K562 (cell line): Measurements from ENCODE around the gene LAIR1. TPM values are rescaled to one million over a fixed set of nuclear protein-coding genes. Genes with fewer than 3 reads are reported as not detected.
A peak's percentile ranks its signal among the peaks of the same experiment; 100 is the strongest.

Source experiments
- ATAC-seq: fragments of 200-7000 bp; cut with Tn5 transposase; 3 replicates; pipeline ENCODE4 v1.9.1; 2020; ENCODE audit warnings: moderate library complexity
- BruUV-seq: library from RNA; stranded (reverse); fragments of 400-500 nt; replicated peaks from 2 replicates; lab custom pipeline; 2021; lab: Mats Ljungman, UMichigan
- CTCF ChIA-PET: fragments of 300-600 bp; formaldehyde crosslinking; extraction: SDS; loops from one replicate; lab custom pipeline; 2021; ENCODE audit warnings: low intra/inter-chr PET ratio; lab: Yijun Ruan, JAX
- POLR2A ChIA-PET: fragments of 300-600, 350-650 bp; sonication (Branson Sonifier 250); formaldehyde crosslinking; extraction: SDS; loops from one replicate; lab custom pipeline; 2021; ENCODE audit warnings: antibody characterized with exemption, inconsistent platforms; lab: Yijun Ruan, JAX
- DNase-seq, 4 experiments: peaks; one replicate each; pipeline versions ENCODE4 v3.0.0 to v3.0.0-alpha.2; 2011 to 2018; ENCODE audit warnings: low spot score in 3 of 4, mixed read lengths in 3 of 4; ENCODE audit errors: extremely low read depth in 1 of 4
- FAIRE-seq: peaks from 2 replicates; lab custom pipeline; 2011; peaks lifted over from hg19 to GRCh38; lab: Jason Lieb, UNC
- H2AFZ ChIP-seq: 2 replicates; pipeline ENCODE4 v1.6.0; 2011; ENCODE audit warnings: low read depth, low read length, control low read depth, inconsistent platforms
- H3K27ac ChIP-seq: fragments of 200-600 bp; 3 replicates; pipeline ENCODE4 v1.8.0; 2011; ENCODE audit warnings: low read depth, mild to moderate bottlenecking, control low read depth, inconsistent platforms, low read length, moderate library complexity, mixed read lengths; ENCODE audit errors: extremely low read depth
- H3K27me3 ChIP-seq, 2 experiments: fragments of 300-600 bp in 1 of 2; 2 replicates in 1 of 2; 3 replicates in 1 of 2; pipeline versions ENCODE4 v1.6.0 to v1.8.0; 2011; ENCODE audit warnings: inconsistent platforms in 2 of 2, low read length in 2 of 2, mild to moderate bottlenecking in 1 of 2, mixed read lengths in 1 of 2, moderate library complexity in 1 of 2; ENCODE audit not compliant: control insufficient read depth in 2 of 2, insufficient read depth in 2 of 2
- H3K36me3 ChIP-seq: fragments of 300-600 bp; 3 replicates; pipeline ENCODE4 v1.8.0; 2011; ENCODE audit warnings: mild to moderate bottlenecking, low read length, inconsistent platforms; ENCODE audit not compliant: control insufficient read depth, insufficient read depth
- H3K4me1 ChIP-seq, 2 experiments: fragments of 200-600 bp in 1 of 2; replicated peaks in 1 of 2; 2 replicates in 1 of 2; 3 replicates in 1 of 2; pipeline versions ENCODE4 v1.5.1 to v1.8.0; 2011; ENCODE audit warnings: inconsistent platforms in 2 of 2, low read length in 2 of 2, mild to moderate bottlenecking in 1 of 2, mixed read lengths in 1 of 2, moderate library complexity in 1 of 2; ENCODE audit not compliant: control insufficient read depth in 2 of 2, insufficient read depth in 2 of 2
- H3K4me2 ChIP-seq: 2 replicates; pipeline ENCODE4 v1.6.1; 2011; ENCODE audit warnings: low read length, control low read depth, inconsistent platforms, mixed read lengths; ENCODE audit not compliant: insufficient read depth
- H3K4me3 ChIP-seq: fragments of 200-600 bp; sonication (generic), shearing (Covaris generic); 2 replicates; pipeline ENCODE4 v1.5.1; 2016; ENCODE audit warnings: control low read depth, inconsistent platforms
- H3K79me2 ChIP-seq: fragments of 200-600 bp; 3 replicates; pipeline ENCODE4 v1.8.0; 2011; ENCODE audit warnings: low read length, inconsistent platforms; ENCODE audit not compliant: control insufficient read depth, insufficient read depth
- H3K9ac ChIP-seq, 2 experiments: 2 replicates each; pipeline versions ENCODE4 v1.6.0 to v1.6.1; 2011; ENCODE audit warnings: low read depth in 2 of 2, low read length in 2 of 2, control low read depth in 1 of 2, inconsistent platforms in 1 of 2, mild to moderate bottlenecking in 1 of 2, mixed read lengths in 1 of 2; ENCODE audit not compliant: insufficient read depth in 1 of 2
- H3K9me1 ChIP-seq: one replicate; pipeline ENCODE4 v1.6.0; 2011; ENCODE audit warnings: inconsistent platforms, mild to moderate bottlenecking, low read length, moderate library complexity; ENCODE audit not compliant: control insufficient read depth, insufficient read depth
- H3K9me3 ChIP-seq: replicated peaks from 2 replicates; pipeline ENCODE4 v1.5.1; 2011; ENCODE audit warnings: low read depth, low read length, inconsistent platforms; ENCODE audit not compliant: control insufficient read depth, insufficient read depth
- H4K20me1 ChIP-seq: replicated peaks from 2 replicates; pipeline ENCODE4 v1.6.1; 2011; ENCODE audit warnings: low read length, inconsistent platforms, mixed read lengths; ENCODE audit not compliant: control insufficient read depth, insufficient read depth
- ELF2 ChIP-seq: fragments of 250-450 bp; sonication (Bioruptor Pico); IDR thresholded peaks from 2 replicates; pipeline ENCODE4 v1.5.0; 2021; ENCODE audit warnings: mild to moderate bottlenecking
- EWSR1 ChIP-seq: fragments of 450-650 bp; IDR thresholded peaks from 2 replicates; pipeline ENCODE4 v1.6.1; 2018; ENCODE audit warnings: borderline replicate concordance, mild to moderate bottlenecking, low read depth, moderate library complexity; ENCODE audit not compliant: partially characterized antibody
- FOS ChIP-seq: IDR thresholded peaks from 3 replicates; pipeline ENCODE4 v1.6.1; 2011; ENCODE audit not compliant: insufficient read length; ENCODE audit errors: extremely low read depth
- HDAC2 ChIP-seq: fragments of 450-650 bp; IDR thresholded peaks from 2 replicates; pipeline ENCODE4 v1.6.1; 2016; ENCODE audit warnings: mild to moderate bottlenecking
- KLF1 ChIP-seq: fragments of 450-650 bp; IDR thresholded peaks from 2 replicates; pipeline ENCODE4 v1.6.1; 2016; ENCODE audit warnings: missing genetic modification characterization, missing compliant biosample characterization
- MTA3 ChIP-seq: fragments of 450-650 bp; formaldehyde crosslinking; IDR thresholded peaks from 2 replicates; pipeline ENCODE4 v1.6.1; 2017; ENCODE audit warnings: mild to moderate bottlenecking, borderline replicate concordance
- MYBL2 ChIP-seq, 2 experiments: fragments of 450-650 bp in 1 of 2; sonication (generic) in 1 of 2; formaldehyde crosslinking in 1 of 2; IDR thresholded peaks; 2 replicates each; pipeline versions ENCODE4 v1.6.1 to v1.8.1; 2017 to 2022; ENCODE audit warnings: borderline replicate concordance in 1 of 2, inconsistent platforms in 1 of 2, low read depth in 1 of 2, mild to moderate bottlenecking in 1 of 2, missing genetic modification reagents in 1 of 2, moderate library complexity in 1 of 2
- SMARCA5 ChIP-seq: fragments of 450-650 bp; IDR thresholded peaks from 2 replicates; pipeline ENCODE4 v1.6.1; 2016
- TEAD2 ChIP-seq: fragments of 450-650 bp; IDR thresholded peaks from 2 replicates; pipeline ENCODE4 v1.6.1; 2016; ENCODE audit warnings: missing genetic modification characterization, control low read depth, missing compliant biosample characterization
- ZNF253 ChIP-seq: fragments of 250-450 bp; sonication (Bioruptor Pico); conservative IDR thresholded peaks from 2 replicates; pipeline ENCODE4 v1.6.1; 2021; ENCODE audit warnings: mild to moderate bottlenecking
- ZNF696 ChIP-seq: fragments of 250-450 bp; sonication (Bioruptor Pico); conservative IDR thresholded peaks from 2 replicates; pipeline ENCODE4 v1.4.0; 2020; ENCODE audit warnings: mild to moderate bottlenecking, moderate library complexity
- WGBS: fragments of 100-300 bp; shearing (Covaris generic); methylation state at CpG from one replicate; pipeline ENCODE4 v1.1.6; 2016; ENCODE audit warnings: low coverage, mixed read lengths; ENCODE audit not compliant: insufficient coverage; ENCODE audit errors: missing lambda C conversion rate; 5-methylcytosine and 5-hydroxymethylcytosine counted together
- in situ Hi-C: fragments of 300-500 bp; cut with MboI; formaldehyde crosslinking; loops from 4 replicates; pipeline ENCODE4 v1.15.0; 2018; ENCODE audit warnings: inconsistent platforms, mixed read lengths
- intact Hi-C: fragments of 100-400 bp; cut with micrococcal nuclease; formaldehyde crosslinking; loops from 2 replicates; pipeline ENCODE4 v1.14.2; 2022
- polyA plus RNA-seq, 8 experiments: library from polyadenylated mRNA; depleted of rRNA in 4 of 8; stranded (reverse) in 5 of 8; unstranded in 3 of 8; fragments of >200 nt; fragmentation: Nextera tagmentation in 2 of 8; fragmentation: Illumina TruSeq in 1 of 8; extraction: Ambion mirVana in 2 of 8; extraction: Trizol in 1 of 8; gene quantifications; 2 replicates each; pipeline versions ENCODE4 v1.2.1 to v1.2.3, GENCODE V29; 2011 to 2014; ENCODE audit warnings: inconsistent platforms in 1 of 8, missing spikeins in 1 of 8
- total RNA-seq, 7 experiments: library from RNA; depleted of rRNA in 6 of 7; stranded (reverse); fragments of >200 nt in 6 of 7; fragmentation: Illumina TruSeq in 2 of 7; extraction: Trizol in 2 of 7; gene quantifications; 2 replicates each; pipeline versions ENCODE4 v1.2.1 to v1.2.3, GENCODE V29; 2011 to 2021; ENCODE audit warnings: low replicate concordance in 1 of 7
- TF ChIP-seq, protein P1 (sequence below): fragments of 450-650 bp; formaldehyde crosslinking; IDR thresholded peaks from 2 replicates; pipeline ENCODE4 v1.4.0; 2020; ENCODE audit warnings: mild to moderate bottlenecking, moderate library complexity
- TF ChIP-seq, protein P2 (sequence below), 3 experiments: IDR thresholded peaks in 2 of 3; conservative IDR thresholded peaks in 1 of 3; 2 replicates each; pipeline ENCODE4 v1.5.1; 2011 to 2012; ENCODE audit warnings: low read length in 3 of 3, mild to moderate bottlenecking in 3 of 3, control low read depth in 2 of 3, improper control_type of control experiment in 1 of 3, inconsistent platforms in 1 of 3, low read depth in 1 of 3, mixed read lengths in 1 of 3, moderate library complexity in 1 of 3; ENCODE audit not compliant: insufficient read depth in 2 of 3
- TF ChIP-seq, protein P3 (sequence below), 2 experiments: fragments of 250-450 bp in 1 of 2; fragments of 450-650 bp in 1 of 2; sonication (Bioruptor Pico) in 1 of 2; IDR thresholded peaks; 2 replicates each; pipeline versions ENCODE4 v1.6.1 to v1.8.0; 2016 to 2021; ENCODE audit warnings: mild to moderate bottlenecking in 2 of 2, moderate library complexity in 2 of 2, missing compliant biosample characterization in 1 of 2, missing genetic modification characterization in 1 of 2
- TF ChIP-seq, protein P4 (sequence below): sonication (generic); formaldehyde crosslinking; IDR thresholded peaks from 2 replicates; pipeline ENCODE4 v1.8.1; 2023; ENCODE audit warnings: mild to moderate bottlenecking, missing genetic modification reagents, moderate library complexity

Gene LAIR1
- total and polyA plus RNA-seq, 9 of the 15 experiments (the other 6 are each of a cell fraction or from before 2014, with no cell fraction given), result 0.12 to 0.54 (median 0.24) TPM; not detected in 6

DNA sequence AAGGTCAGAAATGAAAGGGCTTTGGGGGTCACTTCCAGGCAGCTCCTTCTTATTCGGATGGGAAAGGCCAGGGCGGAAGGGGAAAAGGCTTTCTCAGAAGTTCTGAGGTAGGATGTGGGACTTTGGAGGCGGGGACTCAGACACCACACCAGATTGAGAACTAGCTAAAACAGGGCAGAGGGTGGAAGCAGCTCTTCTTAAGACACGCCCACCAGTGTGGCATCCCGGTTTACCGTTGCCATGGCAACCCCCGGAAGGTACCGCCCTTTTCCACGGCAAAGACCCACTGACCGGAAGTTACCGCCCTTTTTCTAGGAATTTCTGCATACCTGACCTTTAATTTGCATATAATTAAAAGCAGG, 48.0 kb downstream of the LAIR1 start:
- POLR2A ChIA-PET, result no interaction called here
- Histone ChIP-seq H3K4me2 (no peak overlapping the region), H3K79me2 (no peaks in the 10 kb centered on the region), H3K36me3 (no peaks in the 10 kb centered on the region), H2AFZ (no peak overlapping the region), H3K9me3 (no peaks in the 10 kb centered on the region), H3K4me3 (no peak overlapping the region), H4K20me1 (no peaks in the 10 kb centered on the region), H3K4me1 (no peaks in the 10 kb centered on the region), H3K9ac (no peak overlapping the region), H3K9me1 (no peaks in the 10 kb centered on the region), H3K27me3 (peaks cover 25 to 54% of the 10 kb centered on the region in 2 experiments), H3K27ac (no peak overlapping the region)
- CTCF ChIA-PET, result no interaction called here
- intact Hi-C loops, result no loop called here
- BruUV-seq, result no TSS peak
- in situ Hi-C loops, result no loop called here
- ATAC-seq (no peak), FAIRE-seq (no peak), DNase-seq (peak in 3 of 4 experiments; percentile 22 to 51 (median 48))
- 3% methylated on average over 10 of the region's 11 CpGs for WGBS
- TF ChIP-seq, protein P1, sequence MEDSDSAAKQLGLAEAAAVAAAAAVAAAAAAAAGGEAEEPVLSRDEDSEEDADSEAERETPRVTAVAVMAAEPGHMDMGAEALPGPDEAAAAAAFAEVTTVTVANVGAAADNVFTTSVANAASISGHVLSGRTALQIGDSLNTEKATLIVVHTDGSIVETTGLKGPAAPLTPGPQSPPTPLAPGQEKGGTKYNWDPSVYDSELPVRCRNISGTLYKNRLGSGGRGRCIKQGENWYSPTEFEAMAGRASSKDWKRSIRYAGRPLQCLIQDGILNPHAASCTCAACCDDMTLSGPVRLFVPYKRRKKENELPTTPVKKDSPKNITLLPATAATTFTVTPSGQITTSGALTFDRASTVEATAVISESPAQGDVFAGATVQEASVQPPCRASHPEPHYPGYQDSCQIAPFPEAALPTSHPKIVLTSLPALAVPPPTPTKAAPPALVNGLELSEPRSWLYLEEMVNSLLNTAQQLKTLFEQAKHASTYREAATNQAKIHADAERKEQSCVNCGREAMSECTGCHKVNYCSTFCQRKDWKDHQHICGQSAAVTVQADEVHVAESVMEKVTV (CRISPR knock-in tag), result no peak
- TF ChIP-seq KLF1 (tag), result 0 out of 2 replicates have a peak, but pooled peaks have one; percentile 21
- no peak for TF ChIP-seq MYBL2 (IDR thresholded peaks at IDR 0.05; ENCODE audit: low read depth)
- TF ChIP-seq MYBL2 (CRISPR knock-in tag; IDR thresholded peaks at IDR 0.05; ENCODE audit: borderline replicate concordance), result no peak
- TF ChIP-seq, protein P2, sequence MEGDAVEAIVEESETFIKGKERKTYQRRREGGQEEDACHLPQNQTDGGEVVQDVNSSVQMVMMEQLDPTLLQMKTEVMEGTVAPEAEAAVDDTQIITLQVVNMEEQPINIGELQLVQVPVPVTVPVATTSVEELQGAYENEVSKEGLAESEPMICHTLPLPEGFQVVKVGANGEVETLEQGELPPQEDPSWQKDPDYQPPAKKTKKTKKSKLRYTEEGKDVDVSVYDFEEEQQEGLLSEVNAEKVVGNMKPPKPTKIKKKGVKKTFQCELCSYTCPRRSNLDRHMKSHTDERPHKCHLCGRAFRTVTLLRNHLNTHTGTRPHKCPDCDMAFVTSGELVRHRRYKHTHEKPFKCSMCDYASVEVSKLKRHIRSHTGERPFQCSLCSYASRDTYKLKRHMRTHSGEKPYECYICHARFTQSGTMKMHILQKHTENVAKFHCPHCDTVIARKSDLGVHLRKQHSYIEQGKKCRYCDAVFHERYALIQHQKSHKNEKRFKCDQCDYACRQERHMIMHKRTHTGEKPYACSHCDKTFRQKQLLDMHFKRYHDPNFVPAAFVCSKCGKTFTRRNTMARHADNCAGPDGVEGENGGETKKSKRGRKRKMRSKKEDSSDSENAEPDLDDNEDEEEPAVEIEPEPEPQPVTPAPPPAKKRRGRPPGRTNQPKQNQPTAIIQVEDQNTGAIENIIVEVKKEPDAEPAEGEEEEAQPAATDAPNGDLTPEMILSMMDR (IDR thresholded peaks at IDR 0.05 in 2 of 3, conservative IDR thresholded peaks at IDR 0.05 in 1 of 3; ENCODE audit: insufficient read depth in 2 of 3, low read depth in 1 of 3, low read length in 3 of 3), result no peak
- TF ChIP-seq ZNF696 (CRISPR knock-in tag), result no peak
- TF ChIP-seq MTA3, result no peak
- TF ChIP-seq HDAC2, result no peak
- no peak for TF ChIP-seq SMARCA5
- TF ChIP-seq TEAD2 (tag), result no peak
- TF ChIP-seq ELF2 (CRISPR knock-in tag), result no peak
- TF ChIP-seq, protein P3, sequence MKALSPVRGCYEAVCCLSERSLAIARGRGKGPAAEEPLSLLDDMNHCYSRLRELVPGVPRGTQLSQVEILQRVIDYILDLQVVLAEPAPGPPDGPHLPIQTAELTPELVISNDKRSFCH (CRISPR knock-in tag; IDR thresholded peaks at IDR 0.05), result no peak
- TF ChIP-seq, protein P3 (tag; IDR thresholded peaks at IDR 0.05), result no peak
- TF ChIP-seq EWSR1, result no peak
- no peak for TF ChIP-seq FOS
- TF ChIP-seq, protein P4, sequence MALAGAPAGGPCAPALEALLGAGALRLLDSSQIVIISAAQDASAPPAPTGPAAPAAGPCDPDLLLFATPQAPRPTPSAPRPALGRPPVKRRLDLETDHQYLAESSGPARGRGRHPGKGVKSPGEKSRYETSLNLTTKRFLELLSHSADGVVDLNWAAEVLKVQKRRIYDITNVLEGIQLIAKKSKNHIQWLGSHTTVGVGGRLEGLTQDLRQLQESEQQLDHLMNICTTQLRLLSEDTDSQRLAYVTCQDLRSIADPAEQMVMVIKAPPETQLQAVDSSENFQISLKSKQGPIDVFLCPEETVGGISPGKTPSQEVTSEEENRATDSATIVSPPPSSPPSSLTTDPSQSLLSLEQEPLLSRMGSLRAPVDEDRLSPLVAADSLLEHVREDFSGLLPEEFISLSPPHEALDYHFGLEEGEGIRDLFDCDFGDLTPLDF (CRISPR knock-in tag), result no peak
- TF ChIP-seq ZNF253 (CRISPR knock-in tag), result no peak
